SK-N-SH treated with all-trans-retinoic acid at 6 μM for 48 hours (cell line): ENCODE data around the gene RAMAC.

Source experiments
- ATAC-seq: fragments of 200-7000 bp; cut with Tn5 transposase; 3 replicates; pipeline ENCODE4 v1.9.1; 2020; ENCODE audit warnings: mild to moderate bottlenecking, moderate library complexity
- ARNTL ChIP-seq: fragments of 450-650 bp; formaldehyde crosslinking; IDR thresholded peaks from 2 replicates; pipeline ENCODE4 v1.5.0; 2020; ENCODE audit warnings: low read depth, mild to moderate bottlenecking, moderate library complexity, borderline replicate concordance
- CSDC2 ChIP-seq: fragments of 250-450 bp; sonication (Bioruptor Pico); IDR thresholded peaks from 2 replicates; pipeline ENCODE4 v1.5.0; 2020; ENCODE audit warnings: mild to moderate bottlenecking, moderate library complexity
- ESRRG ChIP-seq: fragments of 250-450 bp; sonication (Bioruptor Pico); IDR thresholded peaks from 2 replicates; pipeline ENCODE4 v1.6.1; 2021; ENCODE audit warnings: mild to moderate bottlenecking
- GLIS3 ChIP-seq: fragments of 250-450 bp; sonication (Bioruptor Pico); IDR thresholded peaks from 2 replicates; pipeline ENCODE4 v1.5.0; 2020; ENCODE audit warnings: mild to moderate bottlenecking, moderate library complexity
- ISL1 ChIP-seq: fragments of 250-450 bp; sonication (Bioruptor Pico); IDR thresholded peaks from 2 replicates; pipeline ENCODE4 v2.1.2; 2022; ENCODE audit warnings: mild to moderate bottlenecking, moderate library complexity
- OSR1 ChIP-seq: fragments of 250-450 bp; sonication (Bioruptor Pico); IDR thresholded peaks from 2 replicates; pipeline ENCODE4 v1.8.0; 2022; ENCODE audit warnings: moderate library complexity, mild to moderate bottlenecking, inconsistent platforms
- PATZ1 ChIP-seq: fragments of 250-450 bp; sonication (Bioruptor Pico); IDR thresholded peaks from 2 replicates; pipeline ENCODE4 v1.8.0; 2020; ENCODE audit warnings: mild to moderate bottlenecking, moderate library complexity, borderline replicate concordance
- PPARA ChIP-seq: fragments of 250-450 bp; sonication (Bioruptor Pico); IDR thresholded peaks from 2 replicates; pipeline ENCODE4 v1.5.0; 2020; ENCODE audit warnings: mild to moderate bottlenecking, borderline replicate concordance
- RARB ChIP-seq: fragments of 250-450 bp; sonication (Bioruptor Pico); IDR thresholded peaks from 2 replicates; pipeline ENCODE4 v1.8.0; 2021; ENCODE audit warnings: mild to moderate bottlenecking, moderate library complexity
- SNAI2 ChIP-seq: fragments of 250-450 bp; sonication (Bioruptor Pico); IDR thresholded peaks from 2 replicates; pipeline ENCODE4 v1.5.0; 2020; ENCODE audit warnings: mild to moderate bottlenecking, moderate library complexity
- TCF4 ChIP-seq: fragments of 250-450 bp; sonication (Bioruptor Pico); IDR thresholded peaks from 2 replicates; pipeline ENCODE4 v1.8.0; 2021; ENCODE audit warnings: mild to moderate bottlenecking, moderate library complexity, borderline replicate concordance
- TOX ChIP-seq: fragments of 250-450 bp; sonication (Bioruptor Pico); IDR thresholded peaks from 2 replicates; pipeline ENCODE4 v1.8.0; 2021; ENCODE audit warnings: mild to moderate bottlenecking, moderate library complexity, borderline replicate concordance
- ZC3H10 ChIP-seq: fragments of 250-450 bp; sonication (Bioruptor Pico); IDR thresholded peaks from 2 replicates; pipeline ENCODE4 v1.5.1; 2021; ENCODE audit warnings: mild to moderate bottlenecking, moderate library complexity
- ZFP3 ChIP-seq: fragments of 250-450 bp; sonication (Bioruptor Pico); IDR thresholded peaks from 2 replicates; pipeline ENCODE4 v1.5.0; 2020; ENCODE audit warnings: mild to moderate bottlenecking, moderate library complexity
- ZFP30 ChIP-seq: fragments of 450-650 bp; formaldehyde crosslinking; IDR thresholded peaks from 2 replicates; pipeline ENCODE4 v1.5.0; 2022; ENCODE audit warnings: mild to moderate bottlenecking, moderate library complexity
- ZNF565 ChIP-seq: fragments of 450-650 bp; formaldehyde crosslinking; conservative IDR thresholded peaks from 2 replicates; pipeline ENCODE4 v1.5.0; 2020; ENCODE audit warnings: low read depth, mild to moderate bottlenecking, moderate library complexity
- ZNF70 ChIP-seq: fragments of 450-650 bp; formaldehyde crosslinking; IDR thresholded peaks from 2 replicates; pipeline ENCODE4 v1.5.0; 2020; ENCODE audit warnings: mild to moderate bottlenecking, moderate library complexity
- ZNF8 ChIP-seq: fragments of 450-650 bp; formaldehyde crosslinking; IDR thresholded peaks from 2 replicates; pipeline ENCODE4 v1.5.0; 2020; ENCODE audit warnings: mild to moderate bottlenecking, moderate library complexity
- TF ChIP-seq, protein P1 (sequence below): fragments of 250-450 bp; sonication (Bioruptor Pico); IDR thresholded peaks from 2 replicates; pipeline ENCODE4 v1.8.0; 2021; ENCODE audit warnings: low read depth, mild to moderate bottlenecking, moderate library complexity, borderline replicate concordance
- TF ChIP-seq, protein P2 (sequence below): fragments of 250-450 bp; sonication (Bioruptor Pico); IDR thresholded peaks from 2 replicates; pipeline ENCODE4 v1.5.1; 2021; ENCODE audit warnings: mild to moderate bottlenecking, moderate library complexity
- TF ChIP-seq, protein P3 (sequence below): fragments of 250-450 bp; sonication (Bioruptor Pico); IDR thresholded peaks from 2 replicates; pipeline ENCODE4 v1.5.0; 2020; ENCODE audit warnings: mild to moderate bottlenecking, moderate library complexity
- TF ChIP-seq, protein P4 (sequence below): fragments of 250-450 bp; sonication (Bioruptor Pico); IDR thresholded peaks from 2 replicates; pipeline ENCODE4 v1.5.1; 2020; ENCODE audit warnings: low read depth, mild to moderate bottlenecking, moderate library complexity

RAMAC gene

DNA sequence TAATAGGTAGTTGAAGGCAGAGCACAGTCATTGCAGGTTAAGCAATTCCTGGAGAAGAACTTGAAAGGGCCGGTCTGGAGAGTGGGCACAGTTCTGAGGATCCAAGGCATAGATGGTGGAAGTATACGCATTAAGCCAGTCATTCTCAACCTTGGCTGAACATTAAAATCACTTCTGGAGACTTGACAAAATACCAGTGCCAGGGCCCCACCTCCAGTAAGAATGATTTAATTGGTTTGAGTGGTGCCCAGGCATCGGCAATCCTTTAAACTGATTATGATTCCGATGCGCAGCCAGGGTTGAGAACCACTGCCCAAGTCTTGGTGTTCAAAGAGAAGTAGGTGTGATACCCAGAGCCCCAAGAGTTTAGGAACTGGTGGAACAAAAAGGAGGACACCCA is 26.6 kb upstream of the RAMAC start:
- no peak for TF ChIP-seq PATZ1
- no peak for TF ChIP-seq ESRRG
- TF ChIP-seq ZC3H10 (CRISPR knock-in tag), result no peak
- ATAC-seq, result no peak

DNA sequence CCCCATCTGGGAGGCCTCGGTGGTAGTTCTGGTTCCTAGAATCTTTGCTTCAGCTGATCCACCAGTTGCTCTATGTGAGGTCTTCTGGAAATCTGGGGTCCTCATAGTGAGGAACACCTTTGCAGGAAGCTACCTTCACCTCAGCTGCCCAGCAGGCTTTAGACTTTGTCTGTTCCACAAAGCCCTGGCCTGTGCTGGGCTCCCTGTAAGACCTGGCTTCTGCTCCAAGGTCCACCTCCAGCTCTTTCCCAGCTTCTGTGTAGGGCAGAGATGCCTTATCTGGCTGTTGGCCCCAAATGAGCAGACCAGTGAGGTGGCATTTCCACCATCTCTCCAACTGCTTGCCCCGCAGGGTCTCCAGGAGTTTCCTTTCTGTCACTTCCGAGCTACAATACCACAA is 25.2 kb upstream of the RAMAC start:
- TF ChIP-seq ZFP3 (CRISPR knock-in tag), result no peak
- no peak for TF ChIP-seq OSR1 (CRISPR knock-in tag)
- TF ChIP-seq, protein P1, sequence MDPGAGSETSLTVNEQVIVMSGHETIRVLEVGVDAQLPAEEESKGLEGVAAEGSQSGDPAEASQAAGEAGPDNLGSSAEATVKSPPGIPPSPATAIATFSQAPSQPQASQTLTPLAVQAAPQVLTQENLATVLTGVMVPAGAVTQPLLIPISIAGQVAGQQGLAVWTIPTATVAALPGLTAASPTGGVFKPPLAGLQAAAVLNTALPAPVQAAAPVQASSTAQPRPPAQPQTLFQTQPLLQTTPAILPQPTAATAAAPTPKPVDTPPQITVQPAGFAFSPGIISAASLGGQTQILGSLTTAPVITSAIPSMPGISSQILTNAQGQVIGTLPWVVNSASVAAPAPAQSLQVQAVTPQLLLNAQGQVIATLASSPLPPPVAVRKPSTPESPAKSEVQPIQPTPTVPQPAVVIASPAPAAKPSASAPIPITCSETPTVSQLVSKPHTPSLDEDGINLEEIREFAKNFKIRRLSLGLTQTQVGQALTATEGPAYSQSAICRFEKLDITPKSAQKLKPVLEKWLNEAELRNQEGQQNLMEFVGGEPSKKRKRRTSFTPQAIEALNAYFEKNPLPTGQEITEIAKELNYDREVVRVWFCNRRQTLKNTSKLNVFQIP (CRISPR knock-in tag), result no peak
- TF ChIP-seq CSDC2 (CRISPR knock-in tag), result no peak
- TF ChIP-seq RARB, result no peak
- TF ChIP-seq ARNTL (CRISPR knock-in tag), result no peak
- TF ChIP-seq GLIS3 (CRISPR knock-in tag), result no peak
- no peak for ATAC-seq

- ATAC-seq, result no peak
- TF ChIP-seq ARNTL (CRISPR knock-in tag) (no peak), TCF4 (CRISPR knock-in tag) (no peak), RARB (no peak), ZC3H10 (CRISPR knock-in tag) (no peak), ZFP30 (CRISPR knock-in tag) (no peak)
- TF ChIP-seq, protein P2, sequence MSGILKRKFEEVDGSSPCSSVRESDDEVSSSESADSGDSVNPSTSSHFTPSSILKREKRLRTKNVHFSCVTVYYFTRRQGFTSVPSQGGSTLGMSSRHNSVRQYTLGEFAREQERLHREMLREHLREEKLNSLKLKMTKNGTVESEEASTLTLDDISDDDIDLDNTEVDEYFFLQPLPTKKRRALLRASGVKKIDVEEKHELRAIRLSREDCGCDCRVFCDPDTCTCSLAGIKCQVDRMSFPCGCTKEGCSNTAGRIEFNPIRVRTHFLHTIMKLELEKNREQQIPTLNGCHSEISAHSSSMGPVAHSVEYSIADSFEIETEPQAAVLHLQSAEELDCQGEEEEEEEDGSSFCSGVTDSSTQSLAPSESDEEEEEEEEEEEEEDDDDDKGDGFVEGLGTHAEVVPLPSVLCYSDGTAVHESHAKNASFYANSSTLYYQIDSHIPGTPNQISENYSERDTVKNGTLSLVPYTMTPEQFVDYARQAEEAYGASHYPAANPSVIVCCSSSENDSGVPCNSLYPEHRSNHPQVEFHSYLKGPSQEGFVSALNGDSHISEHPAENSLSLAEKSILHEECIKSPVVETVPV (CRISPR knock-in tag), result no peak
- TF ChIP-seq, protein P3, sequence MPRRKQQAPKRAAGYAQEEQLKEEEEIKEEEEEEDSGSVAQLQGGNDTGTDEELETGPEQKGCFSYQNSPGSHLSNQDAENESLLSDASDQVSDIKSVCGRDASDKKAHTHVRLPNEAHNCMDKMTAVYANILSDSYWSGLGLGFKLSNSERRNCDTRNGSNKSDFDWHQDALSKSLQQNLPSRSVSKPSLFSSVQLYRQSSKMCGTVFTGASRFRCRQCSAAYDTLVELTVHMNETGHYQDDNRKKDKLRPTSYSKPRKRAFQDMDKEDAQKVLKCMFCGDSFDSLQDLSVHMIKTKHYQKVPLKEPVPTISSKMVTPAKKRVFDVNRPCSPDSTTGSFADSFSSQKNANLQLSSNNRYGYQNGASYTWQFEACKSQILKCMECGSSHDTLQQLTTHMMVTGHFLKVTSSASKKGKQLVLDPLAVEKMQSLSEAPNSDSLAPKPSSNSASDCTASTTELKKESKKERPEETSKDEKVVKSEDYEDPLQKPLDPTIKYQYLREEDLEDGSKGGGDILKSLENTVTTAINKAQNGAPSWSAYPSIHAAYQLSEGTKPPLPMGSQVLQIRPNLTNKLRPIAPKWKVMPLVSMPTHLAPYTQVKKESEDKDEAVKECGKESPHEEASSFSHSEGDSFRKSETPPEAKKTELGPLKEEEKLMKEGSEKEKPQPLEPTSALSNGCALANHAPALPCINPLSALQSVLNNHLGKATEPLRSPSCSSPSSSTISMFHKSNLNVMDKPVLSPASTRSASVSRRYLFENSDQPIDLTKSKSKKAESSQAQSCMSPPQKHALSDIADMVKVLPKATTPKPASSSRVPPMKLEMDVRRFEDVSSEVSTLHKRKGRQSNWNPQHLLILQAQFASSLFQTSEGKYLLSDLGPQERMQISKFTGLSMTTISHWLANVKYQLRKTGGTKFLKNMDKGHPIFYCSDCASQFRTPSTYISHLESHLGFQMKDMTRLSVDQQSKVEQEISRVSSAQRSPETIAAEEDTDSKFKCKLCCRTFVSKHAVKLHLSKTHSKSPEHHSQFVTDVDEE, result no peak
Observed at GRCh38 chr15:82963471-82964341, 22.3 kb upstream of the RAMAC start.

GRCh38 chr15:82964890-82965289 is 21.1 kb upstream of the RAMAC start:
- no peak for ATAC-seq
- TF ChIP-seq RARB, result no peak
- TF ChIP-seq ZFP30 (CRISPR knock-in tag), result no peak
- no peak for TF ChIP-seq SNAI2 (CRISPR knock-in tag)
- no peak for TF ChIP-seq TOX (CRISPR knock-in tag)
- no peak for TF ChIP-seq TCF4 (CRISPR knock-in tag)
- no peak for TF ChIP-seq ZNF565 (CRISPR knock-in tag)
- TF ChIP-seq ISL1, result no peak
- TF ChIP-seq, protein P4, sequence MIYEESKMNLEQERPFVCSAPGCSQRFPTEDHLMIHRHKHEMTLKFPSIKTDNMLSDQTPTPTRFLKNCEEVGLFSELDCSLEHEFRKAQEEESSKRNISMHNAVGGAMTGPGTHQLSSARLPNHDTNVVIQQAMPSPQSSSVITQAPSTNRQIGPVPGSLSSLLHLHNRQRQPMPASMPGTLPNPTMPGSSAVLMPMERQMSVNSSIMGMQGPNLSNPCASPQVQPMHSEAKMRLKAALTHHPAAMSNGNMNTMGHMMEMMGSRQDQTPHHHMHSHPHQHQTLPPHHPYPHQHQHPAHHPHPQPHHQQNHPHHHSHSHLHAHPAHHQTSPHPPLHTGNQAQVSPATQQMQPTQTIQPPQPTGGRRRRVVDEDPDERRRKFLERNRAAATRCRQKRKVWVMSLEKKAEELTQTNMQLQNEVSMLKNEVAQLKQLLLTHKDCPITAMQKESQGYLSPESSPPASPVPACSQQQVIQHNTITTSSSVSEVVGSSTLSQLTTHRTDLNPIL, result no peak
- TF ChIP-seq ZNF70, result no peak
- TF ChIP-seq ESRRG, result no peak
- no peak for TF ChIP-seq ZNF8
- TF ChIP-seq ZC3H10 (CRISPR knock-in tag), result no peak
- TF ChIP-seq, protein P3, result no peak
- TF ChIP-seq CSDC2 (CRISPR knock-in tag), result no peak
- TF ChIP-seq PPARA (CRISPR knock-in tag), result no peak
